H1 (cell line): ENCODE data around the gene GUCY1B1.

Experiments used
- BACH1 ChIP-seq: IDR thresholded peaks from 2 replicates; pipeline ENCODE4 v1.6.1; 2012; ENCODE audit warnings: low read length, improper control_type of control experiment
- CTCF ChIP-seq, 3 experiments: IDR thresholded peaks; 1 replicate in 2 of 3; 2 replicates in 1 of 3; pipeline versions ENCODE4 v1.5.1 to v1.6.1; 2011; ENCODE audit warnings: low read length in 3 of 3, mild to moderate bottlenecking in 3 of 3, inconsistent platforms in 2 of 3, low read depth in 1 of 3, moderate library complexity in 1 of 3; ENCODE audit not compliant: insufficient read depth in 1 of 3; ENCODE audit errors: control extremely low read depth in 1 of 3
- EZH2 ChIP-seq: fragments of 200-600 bp; sonication (generic); IDR thresholded peaks from 2 replicates; pipeline ENCODE4 v1.7.1; 2012; ENCODE audit warnings: low read depth, mild to moderate bottlenecking, moderate library complexity, low read length, inconsistent platforms; ENCODE audit not compliant: severe bottlenecking
- GABPA ChIP-seq: IDR thresholded peaks from 2 replicates; pipeline ENCODE4 v1.6.1; 2011; ENCODE audit warnings: mild to moderate bottlenecking, low read length, moderate library complexity, borderline replicate concordance; ENCODE audit not compliant: insufficient read depth
- ZNF274 ChIP-seq: IDR thresholded peaks from 2 replicates; pipeline ENCODE4 v1.7.0; 2012; ENCODE audit warnings: low read length, borderline replicate concordance; ENCODE audit errors: extremely low read depth

GRCh38 chr4:155799116-155799793 lies 40.4 kb downstream of the GUCY1B1 start:
- TF ChIP-seq ZNF274 (no peak), GABPA (no peak), EZH2 (no peak), BACH1 (no peak), CTCF (IDR thresholded peaks at IDR 0.05; ENCODE audit: control extremely low read depth in 1 of 3, insufficient read depth in 1 of 3, low read depth in 1 of 3, low read length in 3 of 3) (no peak)
